ENCODE results near the gene WASL.
"Not testable (repeated sequence)": the region's sequence is repeated elsewhere in the genome, so short reads cannot be mapped to it uniquely, and the experiment has no call there.

WASL gene

DNA sequence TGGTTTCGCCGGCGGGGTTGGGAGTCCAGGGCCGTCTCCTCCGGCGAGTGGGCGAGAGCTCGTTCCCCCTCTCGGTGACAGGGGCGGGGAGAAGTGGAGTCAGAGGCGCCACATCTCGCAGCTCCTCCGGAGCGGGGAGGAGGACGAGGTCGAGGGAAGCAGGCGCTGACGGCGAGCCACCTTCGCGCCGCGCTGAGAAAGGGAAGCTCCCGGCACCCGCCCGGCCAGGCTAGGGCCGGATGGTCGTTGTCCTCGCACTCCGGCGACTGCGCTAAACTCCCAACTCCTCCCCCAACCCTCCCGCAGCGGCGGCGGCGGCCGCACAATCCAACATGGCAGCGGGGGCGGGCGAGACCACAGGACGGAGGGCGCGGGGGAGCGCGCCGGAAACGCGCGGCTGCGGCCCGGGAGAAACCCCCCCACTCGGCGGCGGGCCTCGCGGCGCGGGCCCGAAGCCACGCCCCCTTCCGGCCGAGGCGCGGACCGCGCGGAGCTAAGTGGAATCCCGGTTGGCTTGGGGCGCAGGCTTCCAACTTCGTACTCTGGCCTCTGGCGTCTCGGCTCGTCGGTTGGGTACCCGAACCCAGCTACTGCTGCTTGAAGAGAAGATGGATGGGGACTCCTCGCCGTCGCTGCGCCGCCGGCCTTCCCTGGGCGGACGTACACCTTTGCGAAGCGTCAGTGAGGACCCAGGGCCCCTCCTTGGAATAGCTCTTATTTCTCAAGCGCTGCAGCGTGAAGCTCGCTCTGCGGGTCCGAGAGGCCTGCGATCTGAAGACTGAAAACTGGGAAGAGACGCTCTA, at the start of gene WASL:
Gene WASL (minus strand): TSS at position 270 of the 803 bp plus-strand sequence. CDS start 269 bp downstream, at position 1.
- DNase-seq, result peak; percentile 85 to 89

DNA sequence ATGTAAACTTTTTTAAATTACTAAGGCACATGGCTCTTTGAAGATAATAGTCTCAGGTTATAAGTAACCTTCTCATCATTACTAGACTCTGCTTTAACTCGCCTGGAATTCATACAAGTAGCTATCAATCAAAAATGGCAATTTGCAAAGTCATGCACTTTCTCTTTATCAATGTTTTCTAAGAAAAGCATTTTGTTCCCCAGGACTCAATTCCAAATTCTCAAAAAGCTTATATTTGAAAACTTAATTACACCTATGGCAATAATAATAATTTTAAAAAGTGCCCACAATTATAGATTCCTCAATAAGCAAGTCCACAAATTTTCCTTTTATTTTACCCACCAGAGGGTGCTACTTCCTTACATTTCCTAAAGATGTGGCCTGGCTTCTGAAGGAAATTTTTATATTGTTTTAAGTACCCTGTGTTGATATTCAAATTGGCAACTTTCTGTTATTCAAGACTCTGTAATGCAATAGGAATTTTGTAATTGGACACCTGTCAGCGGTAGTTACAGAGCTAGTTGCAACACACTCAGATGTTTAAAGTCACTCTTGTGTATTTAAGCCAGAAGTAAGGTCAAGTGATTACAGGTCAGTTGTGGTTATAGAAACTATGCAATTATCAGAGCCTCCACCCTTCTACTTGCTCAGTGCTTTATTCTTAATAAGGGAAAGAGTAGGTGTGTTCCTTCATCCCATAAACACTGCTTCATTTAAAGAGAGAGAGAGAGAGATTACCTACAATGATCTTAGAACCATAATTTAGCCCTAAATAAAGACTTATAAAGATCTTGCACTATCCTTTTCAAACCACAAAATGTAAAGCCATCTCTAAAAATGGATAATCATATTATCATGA, 49.1 kb upstream of the WASL start:
- no peak for DNase-seq

- no peak for DNase-seq
Measured at GRCh38 chr7:123796568-123796967, 47.8 kb upstream of the WASL start.

GRCh38 chr7:123795917-123796316, 47.1 kb upstream of the WASL start:
- no peak for DNase-seq

DNA sequence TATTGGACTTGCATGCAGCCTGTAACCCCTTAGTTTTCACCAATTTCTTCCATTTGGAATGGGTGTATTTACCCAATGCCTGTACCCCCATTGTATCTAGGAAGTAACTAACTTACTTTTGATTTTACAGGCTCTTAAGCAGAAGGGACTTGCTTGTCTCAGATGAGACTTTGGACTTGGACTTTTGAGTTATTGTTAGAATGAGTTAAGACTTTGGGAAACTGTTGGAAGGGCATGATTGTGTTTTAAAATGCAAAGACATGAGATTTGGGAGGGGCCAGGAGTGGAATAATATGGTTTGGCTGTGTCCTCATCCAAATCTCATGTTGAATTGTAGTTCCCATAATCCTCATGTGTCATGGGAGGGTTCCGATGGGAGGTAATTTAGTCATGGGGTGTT, 46.3 kb upstream of the WASL start:
- DNase-seq, result not testable (repeated sequence)

GRCh38 chr7:123792547-123792946, 43.7 kb upstream of the WASL start:
- no peak for DNase-seq

DNA sequence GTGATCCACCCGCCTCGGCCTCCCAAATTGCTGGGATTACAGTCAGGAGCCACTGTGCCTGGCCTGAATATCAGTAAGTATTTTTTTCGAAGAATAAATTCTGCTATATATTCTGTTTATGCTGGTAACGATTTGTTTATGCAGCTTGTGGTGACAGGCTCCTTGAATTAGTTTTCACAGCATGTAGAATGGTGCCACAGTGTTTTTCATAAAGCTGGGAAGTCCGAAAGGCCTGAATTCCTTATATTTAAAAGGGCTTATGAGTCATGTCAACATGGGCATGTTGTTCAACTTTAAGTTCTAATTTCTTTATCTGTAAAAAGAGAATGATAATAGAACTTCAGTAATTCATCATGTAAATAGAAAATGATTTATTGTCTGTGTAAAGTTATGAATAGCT, 42.2 kb upstream of the WASL start:
- no peak for DNase-seq

DNA sequence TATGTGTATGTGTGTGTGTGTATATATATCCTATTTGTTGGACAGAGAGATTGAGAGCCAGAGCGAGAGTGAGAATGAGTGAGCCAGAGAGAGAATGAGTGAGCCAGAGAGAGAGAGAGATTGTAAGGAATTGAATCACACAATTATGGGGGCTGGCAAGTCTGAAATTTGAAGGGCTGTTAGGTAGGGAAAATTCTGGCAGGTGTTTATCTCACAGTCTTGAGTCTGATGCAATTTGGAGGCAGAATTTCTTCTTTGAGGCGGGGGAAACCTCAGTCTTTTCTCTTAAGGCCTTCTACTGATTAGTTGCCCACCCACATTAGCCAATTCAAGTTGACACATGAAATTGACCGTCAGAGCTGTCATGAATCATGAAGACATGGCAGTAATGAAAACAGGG, 41.0 kb upstream of the WASL start:
- no peak for DNase-seq

DNA sequence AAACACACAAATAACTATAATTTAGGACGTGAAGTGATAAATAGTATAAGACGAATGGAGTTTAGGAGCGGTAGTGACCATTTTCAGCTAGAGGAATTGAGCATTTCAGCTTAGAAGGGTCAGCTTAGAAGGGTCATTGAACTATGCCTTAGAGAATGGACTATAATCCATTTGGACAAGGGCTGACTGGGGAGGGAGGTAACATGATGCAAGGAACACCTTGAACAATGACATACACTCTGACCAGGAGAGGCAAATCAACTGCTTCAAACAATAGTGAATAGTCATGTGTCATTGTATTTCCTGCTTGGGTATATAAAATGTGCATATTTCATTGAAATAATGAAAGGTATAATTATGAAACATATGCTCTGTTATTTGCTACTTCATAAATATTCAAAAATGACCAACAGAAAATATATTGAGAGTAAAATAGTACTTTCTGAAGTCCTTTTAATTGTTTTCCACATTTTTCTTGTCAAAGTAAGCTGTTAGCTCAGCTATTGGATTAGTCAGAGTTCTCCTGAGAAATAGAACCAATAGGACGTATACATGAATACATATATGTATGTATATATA, 40.5 kb upstream of the WASL start:
- no peak for DNase-seq

DNA sequence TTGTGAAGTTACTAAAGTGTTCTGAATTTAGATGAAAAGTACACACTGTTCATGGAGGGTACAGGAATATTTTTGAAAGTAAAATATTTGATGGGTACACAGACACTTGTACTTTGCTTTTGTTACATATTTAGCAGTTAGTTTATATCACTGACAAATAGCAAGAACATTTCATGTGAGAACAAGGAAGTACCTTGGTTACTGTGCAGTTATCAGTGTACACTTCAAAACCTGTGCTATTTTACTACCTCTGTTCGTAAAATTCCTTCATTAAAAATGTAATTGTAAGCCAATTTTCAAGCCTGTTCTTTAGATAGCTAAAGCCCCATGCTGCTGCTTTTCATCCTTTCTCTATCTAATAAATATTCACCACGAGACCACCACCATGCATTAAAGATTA, 39.8 kb upstream of the WASL start:
- no peak for DNase-seq

- DNase-seq, result no peak
Measured at GRCh38 chr7:123787220-123788007, 38.6 kb upstream of the WASL start.

DNA sequence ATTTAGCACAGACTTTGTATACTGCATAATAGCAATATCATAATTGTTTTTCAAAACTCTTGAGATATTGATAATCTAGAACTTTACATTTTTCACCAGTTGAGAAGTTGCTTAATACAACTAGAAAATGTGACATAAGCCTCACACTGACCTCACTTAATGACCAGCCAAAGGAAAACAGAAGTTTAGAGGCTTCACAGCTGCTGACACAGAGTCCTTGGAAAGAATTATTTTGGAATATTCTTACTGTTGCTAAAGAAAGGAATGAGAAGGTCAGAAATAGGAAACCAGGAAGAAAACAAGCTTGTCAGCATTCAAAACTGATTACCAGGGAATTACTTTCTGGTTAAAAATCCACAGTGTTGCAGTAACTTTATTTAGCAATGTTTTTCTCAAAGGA, 35.5 kb upstream of the WASL start:
- DNase-seq, result no peak

DNA sequence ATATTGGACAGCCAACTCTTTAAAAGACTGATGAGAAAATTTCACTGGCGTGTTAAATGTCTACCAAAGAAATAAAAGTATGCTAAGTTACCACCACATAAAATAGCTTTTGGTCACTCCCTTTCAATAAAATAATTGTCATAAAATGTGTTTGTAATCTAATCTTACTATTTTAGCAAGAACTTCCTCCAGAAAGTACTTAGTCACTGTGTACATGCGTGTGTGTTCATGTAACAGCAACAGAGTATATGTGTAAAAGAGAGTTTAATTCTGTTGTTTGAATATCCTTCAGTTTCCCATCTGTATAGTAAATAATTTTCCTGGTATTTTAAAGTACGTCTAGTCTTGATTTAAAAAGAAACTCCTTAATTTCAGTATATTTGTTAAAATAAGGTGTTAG, 35.0 kb upstream of the WASL start:
- no peak for DNase-seq

DNA sequence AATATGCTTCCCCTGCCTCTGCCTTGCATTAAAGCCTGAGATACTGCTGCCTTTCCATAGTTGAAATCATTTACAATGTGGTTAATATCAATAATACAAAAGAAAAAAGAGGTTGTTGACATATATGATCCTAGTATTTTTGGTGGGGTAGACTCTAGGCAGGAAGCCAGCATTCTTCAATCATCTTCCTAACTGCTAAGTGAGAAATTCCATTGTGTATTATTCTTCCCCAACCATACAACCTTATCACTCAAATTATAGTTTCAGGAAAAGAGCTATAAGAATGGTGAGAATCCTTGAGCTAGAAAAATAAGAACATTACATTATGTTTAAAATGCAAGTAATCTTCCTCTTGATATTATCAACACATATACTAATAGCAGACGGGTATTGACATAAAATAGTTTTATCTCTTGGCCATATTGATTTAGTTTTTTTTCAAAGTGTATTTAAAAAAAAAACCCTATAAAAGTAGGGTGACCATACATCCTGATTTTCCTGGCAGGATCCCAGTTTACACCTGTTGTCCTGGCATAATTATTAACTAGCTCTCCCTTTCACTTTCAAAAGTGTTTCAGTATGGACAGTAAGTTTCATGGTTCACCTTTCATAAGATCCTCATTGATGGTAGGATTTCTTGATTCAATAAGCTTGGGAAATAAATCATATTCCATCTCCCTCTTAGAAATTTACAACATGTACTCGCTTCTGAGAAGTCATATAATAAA, 33.4 kb upstream of the WASL start:
- DNase-seq, result no peak

- DNase-seq, result not testable (repeated sequence)
Measured at GRCh38 chr7:123780472-123780871, 31.7 kb upstream of the WASL start.

DNA sequence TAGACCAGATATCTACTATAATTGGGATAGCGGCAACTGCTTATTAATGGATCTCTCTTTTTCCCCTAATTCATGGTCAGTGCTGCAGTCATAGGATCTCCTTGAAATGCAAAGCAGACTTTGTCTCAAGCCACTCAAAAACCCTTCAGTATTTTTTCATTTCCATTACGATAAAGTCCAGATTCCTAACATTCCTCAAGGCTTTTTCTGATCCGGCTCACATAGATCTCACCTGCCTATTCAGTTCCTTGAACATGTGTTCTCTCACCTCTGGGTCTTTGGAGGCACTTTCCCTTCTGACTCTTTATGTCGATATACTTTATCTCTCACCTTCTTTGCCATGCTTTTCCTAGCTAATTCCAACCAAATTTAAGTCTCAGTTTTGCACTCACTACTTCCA, 25.7 kb upstream of the WASL start:
- no peak for DNase-seq

GRCh38 chr7:123773481-123773880, 24.7 kb upstream of the WASL start:
- no peak for DNase-seq

DNA sequence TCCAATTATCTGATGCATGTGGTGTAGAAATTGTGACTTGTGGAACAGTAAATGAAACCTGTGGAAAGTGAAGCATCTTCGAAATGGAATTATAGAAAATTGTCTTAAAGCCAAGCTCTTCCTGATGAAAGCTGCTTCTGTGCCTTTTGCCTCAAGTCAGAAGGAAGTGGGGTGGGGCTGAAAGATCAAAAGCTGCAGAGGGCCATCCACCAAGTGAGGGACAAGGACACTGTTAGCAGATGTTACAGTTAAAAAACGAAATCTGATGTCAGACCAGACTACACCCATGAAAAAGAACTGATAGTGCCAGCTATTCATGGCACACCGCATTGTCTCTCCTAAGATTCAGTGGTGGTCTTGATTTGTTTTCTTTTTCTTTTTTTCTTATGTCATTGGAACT, 23.8 kb upstream of the WASL start:
- no peak for DNase-seq

DNA sequence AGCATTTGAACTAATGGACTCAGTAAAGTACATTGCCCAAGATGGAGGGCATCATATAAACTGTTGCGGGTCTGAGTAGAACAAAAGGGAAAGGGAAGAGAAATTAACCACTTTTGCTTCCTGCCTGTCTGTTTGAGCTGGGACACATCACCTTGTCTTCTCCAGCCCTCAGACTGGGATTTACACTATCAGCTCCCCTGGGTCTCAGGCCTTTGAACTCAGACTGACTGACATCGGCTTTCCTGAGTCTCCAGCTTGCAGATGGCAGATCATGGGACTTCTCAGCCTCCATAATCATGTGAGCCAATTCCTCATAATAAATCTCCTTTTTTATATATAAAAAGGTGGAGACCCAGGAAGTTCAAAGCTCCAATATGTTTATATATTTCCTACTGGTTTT, 23.0 kb upstream of the WASL start:
- no peak for DNase-seq

- DNase-seq, result no peak
Measured at GRCh38 chr7:123771256-123771655, 22.5 kb upstream of the WASL start.

- DNase-seq, result no peak
Measured at GRCh38 chr7:123770378-123770777, 21.6 kb upstream of the WASL start.

DNA sequence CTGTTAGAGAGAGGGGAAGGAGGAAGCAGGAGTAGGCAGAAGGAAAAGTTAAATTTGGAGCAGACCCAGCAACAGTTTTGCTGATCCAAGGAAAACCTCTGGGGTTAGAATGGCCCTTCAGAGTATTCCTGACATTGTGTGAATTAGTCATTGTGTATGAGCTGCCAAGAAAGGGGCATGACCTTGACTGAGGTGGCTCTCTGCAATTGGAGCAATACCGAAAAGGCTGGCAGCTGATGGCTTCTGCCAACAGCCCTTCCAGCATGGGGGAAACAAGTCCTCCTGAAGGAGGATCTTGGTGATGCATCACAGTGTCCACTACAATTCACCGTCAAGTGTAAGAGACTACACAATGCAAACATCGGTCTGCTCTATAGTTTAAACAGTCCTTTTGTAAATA, 20.6 kb upstream of the WASL start:
- DNase-seq, result no peak

Measured in activated CD4-positive, alpha-beta T cell treated with anti-CD3 and anti-CD28 coated beads, Interleukin-2, amount 50 U/mL, for 48 hours (primary cell).